CD4-positive, alpha-beta memory T cell (primary cell): ENCODE data around the gene PRDM15. TPM values are rescaled to one million over a fixed set of nuclear protein-coding genes. Genes with fewer than 3 reads are reported as not detected.
A peak's percentile ranks its signal among the peaks of the same experiment; 100 is the strongest.

ENCODE experiments used
- CTCF ChIA-PET: fragments of 350-600 bp; sonication (Branson Sonifier 250); formaldehyde crosslinking; loops from one replicate; lab custom pipeline; 2021; ENCODE audit warnings: inconsistent platforms; ENCODE audit not compliant: partially characterized antibody; lab: Charles Lee
- POLR2A ChIA-PET: fragments of 350-600 bp; sonication (Branson Sonifier 250); formaldehyde crosslinking; loops from one replicate; lab custom pipeline; 2021; ENCODE audit not compliant: partially characterized antibody; lab: Charles Lee
- DNase-seq, 5 donors: peaks; one replicate each; pipeline versions ENCODE4 v3.0.0 to v3.0.0-alpha.2; 2020 to 2022; ENCODE audit warnings: mixed read lengths in 1 of 5
- H3K27ac ChIP-seq: one replicate; pipeline ENCODE4 v1.7.0; 2013; ENCODE audit warnings: low read depth, low read length
- H3K27me3 ChIP-seq: 2 replicates; pipeline ENCODE4 v1.7.0; 2013; ENCODE audit warnings: mild to moderate bottlenecking, low read length, moderate library complexity; ENCODE audit not compliant: insufficient read depth
- H3K36me3 ChIP-seq: 2 replicates; pipeline ENCODE4 v1.7.0; 2013; ENCODE audit warnings: mild to moderate bottlenecking, low read length, moderate library complexity; ENCODE audit not compliant: insufficient read depth
- H3K4me1 ChIP-seq: 2 replicates; pipeline ENCODE4 v1.7.0; 2013; ENCODE audit warnings: mild to moderate bottlenecking, low read length, moderate library complexity; ENCODE audit not compliant: insufficient read depth
- H3K4me3 ChIP-seq, 2 donors: one replicate each; pipeline ENCODE4 v1.7.0; 2013; ENCODE audit warnings: low read length in 2 of 2, mild to moderate bottlenecking in 1 of 2
- H3K9me3 ChIP-seq, 2 donors: one replicate each; pipeline ENCODE4 v1.7.0; 2013; ENCODE audit warnings: low read length in 2 of 2, control low read depth in 1 of 2; ENCODE audit not compliant: control insufficient read depth in 1 of 2
- H3K27ac Mint-ChIP-seq, 7 donors: one replicate each; pipeline ENCODE4 v1.8.0; 2020 to 2021; ENCODE audit warnings: mixed read lengths in 7 of 7, mild to moderate bottlenecking in 6 of 7, inconsistent platforms in 3 of 7, moderate library complexity in 3 of 7
- H3K27me3 Mint-ChIP-seq, 2 donors: one replicate each; pipeline ENCODE4 v1.8.0; 2020 to 2021; ENCODE audit warnings: mixed read lengths in 2 of 2
- H3K36me3 Mint-ChIP-seq, 2 donors: one replicate each; pipeline ENCODE4 v1.8.0; 2020 to 2021; ENCODE audit warnings: mixed read lengths in 2 of 2, inconsistent platforms in 1 of 2, mild to moderate bottlenecking in 1 of 2
- H3K4me1 Mint-ChIP-seq, 4 donors: one replicate each; pipeline ENCODE4 v1.8.0; 2020 to 2021; ENCODE audit warnings: mixed read lengths in 4 of 4, mild to moderate bottlenecking in 1 of 4
- H3K4me3 Mint-ChIP-seq, 8 donors: one replicate each; pipeline ENCODE4 v1.8.0; 2020 to 2021; ENCODE audit warnings: mixed read lengths in 8 of 8, mild to moderate bottlenecking in 7 of 8, moderate library complexity in 6 of 8, inconsistent platforms in 3 of 8
- H3K9me3 Mint-ChIP-seq, 8 donors: one replicate each; pipeline ENCODE4 v1.8.0; 2020 to 2021; ENCODE audit warnings: mixed read lengths in 8 of 8, mild to moderate bottlenecking in 5 of 8, inconsistent platforms in 3 of 8, moderate library complexity in 1 of 8
- intact Hi-C: fragments of 100-400 bp; cut with micrococcal nuclease; formaldehyde crosslinking; loops from one replicate; pipeline ENCODE4 v1.15.1; 2023
- polyA plus RNA-seq, 2 donors: library from polyadenylated mRNA; unstranded; fragments of 300-500 nt; fragmentation: Illumina TruSeq; gene quantifications; one replicate each; pipeline ENCODE4 v1.2.3, GENCODE V29; 2021
- total RNA-seq, 2 experiments: library from RNA; stranded (reverse); gene quantifications; one replicate each; pipeline ENCODE4 v1.2.3, GENCODE V29; 2021

PRDM15 gene
- total and polyA plus RNA-seq, 4 experiments from 2014 or later: 0.50 to 14.3 (median 8.8) TPM

DNA sequence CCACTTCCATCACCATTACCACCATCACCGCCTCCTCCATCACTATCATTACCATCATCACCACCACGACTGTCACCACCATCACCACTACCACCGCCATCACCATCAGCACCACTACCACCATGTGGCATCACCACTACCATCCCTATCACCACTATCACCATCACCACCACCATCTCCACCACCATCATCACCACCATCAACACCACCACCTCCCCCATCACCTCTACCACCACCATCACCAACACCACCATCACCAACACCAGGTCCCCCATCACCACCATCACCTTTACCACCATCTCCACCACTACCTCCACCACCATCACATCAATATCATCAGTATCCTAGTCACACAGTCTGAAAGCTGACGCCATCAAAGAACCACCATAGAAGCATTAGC lies 72.4 kb downstream of the PRDM15 start:
- H3K27me3 Mint-ChIP-seq: no peaks in the 10 kb centered on the region
- H3K9me3 ChIP-seq: no peaks in the 10 kb centered on the region
- H3K27ac Mint-ChIP-seq: peak overlapping the region in 3 of 7 donors; percentile 72 to 83 (median 74)
- no peaks in the 10 kb centered on the region for H3K4me1 ChIP-seq
- H3K4me3 Mint-ChIP-seq: no peak overlapping the region
- H3K4me3 ChIP-seq: no peak overlapping the region
- peaks cover 0 to 5% (median 0%) of the 10 kb centered on the region in 8 donors for H3K9me3 Mint-ChIP-seq
- H3K27me3 ChIP-seq: no peaks in the 10 kb centered on the region
- intact Hi-C loops: no loop called here
- H3K27ac ChIP-seq: no peak overlapping the region
- H3K4me1 Mint-ChIP-seq: peaks cover 0 to 8% (median 1%) of the 10 kb centered on the region in 4 donors
- ChIA-PET POLR2A (no interaction called here), CTCF (interaction anchor here (1.2 kb wide), 1 partner anchor 10 kb away, joined by 4 read pairs; no protein-coding TSS in a partner anchor)
- peaks cover 45 to 49% of the 10 kb centered on the region in 2 donors for H3K36me3 Mint-ChIP-seq
- peaks cover 9% of the 10 kb centered on the region for H3K36me3 ChIP-seq
- DNase-seq: no peak

DNA sequence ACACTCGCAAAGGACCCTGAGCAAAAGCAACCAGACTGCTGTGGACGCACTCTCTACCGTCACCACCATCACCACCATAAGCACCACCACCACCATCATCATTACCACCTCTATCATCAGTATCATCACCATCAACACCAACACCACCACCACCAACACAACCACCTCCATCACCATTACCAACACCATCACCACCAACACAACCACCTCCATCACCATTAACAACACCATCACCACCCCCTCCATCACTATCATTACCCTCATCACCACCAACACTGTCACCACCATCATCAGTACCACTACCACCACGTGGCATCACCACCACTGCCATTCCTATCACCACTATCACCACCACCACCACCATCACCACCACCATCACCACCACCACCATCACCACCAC lies 73.5 kb downstream of the PRDM15 start:
- CTCF ChIA-PET: no interaction called here
- Histone ChIP-seq H3K27me3 (no peaks in the 10 kb centered on the region), H3K4me1 (no peaks in the 10 kb centered on the region), H3K4me3 (no peak overlapping the region), H3K27ac (no peak overlapping the region), H3K36me3 (peaks cover 18% of the 10 kb centered on the region), H3K9me3 (no peaks in the 10 kb centered on the region)
- peaks cover 47 to 51% of the 10 kb centered on the region in 2 donors for H3K36me3 Mint-ChIP-seq
- peaks cover 0 to 8% (median 1%) of the 10 kb centered on the region in 4 donors for H3K4me1 Mint-ChIP-seq
- no peaks in the 10 kb centered on the region for H3K27me3 Mint-ChIP-seq
- POLR2A ChIA-PET: no interaction called here
- no peak for DNase-seq
- peak overlapping the region in 1 of 7 donors; percentile 10 for H3K27ac Mint-ChIP-seq
- no peak overlapping the region for H3K4me3 Mint-ChIP-seq
- peaks cover 0 to 5% (median 0%) of the 10 kb centered on the region in 8 donors for H3K9me3 Mint-ChIP-seq
- intact Hi-C loops: no loop called here

DNA sequence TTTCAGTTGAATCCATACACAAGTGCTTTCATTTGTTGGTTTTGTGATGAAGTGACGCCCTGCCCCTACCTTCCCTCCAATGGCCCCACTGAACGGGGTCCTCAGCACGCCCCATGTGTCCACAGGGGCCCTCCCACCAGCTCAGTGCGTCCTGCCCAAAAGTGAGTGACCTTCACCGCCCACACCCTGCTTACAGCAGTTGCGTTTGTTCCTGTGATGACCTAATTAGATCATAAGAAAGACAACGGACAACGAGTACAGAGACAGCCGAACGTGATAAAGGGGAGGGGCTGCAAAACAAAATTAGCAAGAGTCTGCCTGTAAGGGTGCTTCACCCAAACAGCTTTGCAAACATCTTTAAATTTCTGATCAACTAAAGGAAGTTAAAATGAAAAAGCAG lies 74.1 kb downstream of the PRDM15 start:
- no peak for DNase-seq
- Mint-ChIP-seq H3K4me1 (peaks cover 0 to 8% (median 1%) of the 10 kb centered on the region in 4 donors), H3K9me3 (peaks cover 0 to 5% (median 0%) of the 10 kb centered on the region in 8 donors), H3K4me3 (no peak overlapping the region), H3K27me3 (no peaks in the 10 kb centered on the region), H3K27ac (peak overlapping the region in 1 of 7 donors; percentile 5), H3K36me3 (peaks cover 47 to 52% of the 10 kb centered on the region in 2 donors)
- Histone ChIP-seq H3K4me1 (no peaks in the 10 kb centered on the region), H3K9me3 (no peaks in the 10 kb centered on the region), H3K27me3 (no peaks in the 10 kb centered on the region), H3K36me3 (peaks cover 13% of the 10 kb centered on the region), H3K4me3 (no peak overlapping the region), H3K27ac (no peak overlapping the region)
- POLR2A ChIA-PET: no interaction called here
- CTCF ChIA-PET: no interaction called here
- intact Hi-C loops: no loop called here

DNA sequence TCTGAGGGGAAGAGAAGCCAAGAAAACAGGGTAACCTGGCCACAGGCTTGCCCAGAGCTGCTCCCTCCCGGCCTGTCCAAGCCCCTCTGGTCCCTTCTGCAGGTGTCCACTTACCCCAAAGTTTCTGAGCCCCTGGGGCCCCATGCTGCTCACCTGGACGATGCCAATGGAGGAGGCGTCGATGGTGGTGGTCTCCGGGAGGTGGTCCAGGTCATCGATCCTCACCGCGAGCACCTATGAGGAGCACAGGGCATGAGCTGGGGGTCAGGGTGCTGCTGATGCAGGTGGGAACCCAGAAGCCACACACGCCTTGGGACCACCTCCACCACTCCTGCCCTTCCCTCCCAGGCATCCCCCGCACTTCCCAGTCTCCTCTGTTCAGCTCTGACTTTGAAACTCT lies 74.8 kb downstream of the PRDM15 start:
- intact Hi-C loops: no loop called here
- ChIA-PET CTCF (interaction anchor here (0.6 kb wide), 1 partner anchor 1173 kb away, joined by 3 read pairs; no protein-coding TSS in a partner anchor), POLR2A (no interaction called here)
- Histone ChIP-seq H3K36me3 (peaks cover 13% of the 10 kb centered on the region), H3K9me3 (no peaks in the 10 kb centered on the region), H3K4me3 (no peak overlapping the region), H3K27me3 (no peaks in the 10 kb centered on the region), H3K4me1 (no peaks in the 10 kb centered on the region), H3K27ac (no peak overlapping the region)
- no peak overlapping the region for H3K27ac Mint-ChIP-seq
- H3K4me1 Mint-ChIP-seq: peaks cover 0 to 8% (median 1%) of the 10 kb centered on the region in 4 donors
- H3K27me3 Mint-ChIP-seq: no peaks in the 10 kb centered on the region
- peaks cover 47 to 56% of the 10 kb centered on the region in 2 donors for H3K36me3 Mint-ChIP-seq
- H3K4me3 Mint-ChIP-seq: no peak overlapping the region
- DNase-seq: no peak
- peaks cover 0 to 5% (median 0%) of the 10 kb centered on the region in 8 donors for H3K9me3 Mint-ChIP-seq

DNA sequence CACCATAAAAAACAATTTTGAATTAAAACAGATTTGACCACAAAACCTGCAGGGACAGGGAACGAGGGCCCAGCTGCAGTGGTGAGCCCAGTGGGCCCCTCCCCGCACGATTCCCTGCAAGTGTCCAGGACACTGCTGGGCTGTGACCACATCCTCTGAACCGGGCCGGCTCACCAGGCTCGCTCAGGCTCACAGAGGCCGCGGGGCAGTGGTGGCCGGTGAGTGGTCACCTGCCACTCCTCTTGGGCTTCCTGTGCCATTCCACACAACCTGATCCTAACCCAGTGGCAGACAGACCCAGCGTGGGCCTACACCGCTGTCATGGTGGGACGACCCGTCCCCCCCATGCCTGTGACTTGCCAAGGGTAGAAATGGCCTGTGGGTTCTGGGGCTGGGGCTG lies 75.8 kb downstream of the PRDM15 start:
- Mint-ChIP-seq H3K27me3 (no peaks in the 10 kb centered on the region), H3K4me3 (no peak overlapping the region), H3K4me1 (peaks cover 0 to 8% (median 1%) of the 10 kb centered on the region in 4 donors), H3K9me3 (peaks cover 0 to 5% (median 0%) of the 10 kb centered on the region in 8 donors), H3K36me3 (peaks cover 50 to 60% of the 10 kb centered on the region in 2 donors), H3K27ac (no peak overlapping the region)
- CTCF ChIA-PET: no interaction called here
- POLR2A ChIA-PET: no interaction called here
- H3K27ac ChIP-seq: no peak overlapping the region
- intact Hi-C loops: no loop called here
- no peaks in the 10 kb centered on the region for H3K9me3 ChIP-seq
- H3K27me3 ChIP-seq: no peaks in the 10 kb centered on the region
- DNase-seq: no peak
- H3K36me3 ChIP-seq: peaks cover 13% of the 10 kb centered on the region
- no peak overlapping the region for H3K4me3 ChIP-seq
- H3K4me1 ChIP-seq: no peaks in the 10 kb centered on the region

DNA sequence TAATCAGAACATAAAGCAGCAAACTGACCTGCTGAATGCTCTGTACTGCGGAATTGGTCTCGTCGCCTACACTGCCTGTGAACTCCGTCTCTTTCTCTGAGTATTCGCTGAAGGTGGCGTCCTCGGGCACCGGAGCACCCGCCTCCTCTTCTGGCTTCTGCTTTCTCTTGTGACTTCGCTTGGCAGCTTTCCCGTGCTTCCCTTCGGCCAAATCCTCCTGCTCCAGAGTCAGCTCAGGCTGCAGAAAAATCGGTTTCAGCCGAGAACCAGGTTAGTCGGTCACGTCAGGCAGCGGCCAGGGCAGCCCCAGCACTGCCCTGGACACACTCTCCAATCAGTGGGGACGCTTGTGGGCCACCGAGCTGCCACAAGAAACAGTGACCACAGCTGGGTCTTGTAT lies 76.5 kb downstream of the PRDM15 start:
- ChIA-PET POLR2A (no interaction called here), CTCF (no interaction called here)
- Histone ChIP-seq H3K4me3 (no peak overlapping the region), H3K36me3 (peaks cover 13% of the 10 kb centered on the region), H3K27me3 (no peaks in the 10 kb centered on the region), H3K4me1 (no peaks in the 10 kb centered on the region), H3K9me3 (no peaks in the 10 kb centered on the region), H3K27ac (no peak overlapping the region)
- H3K27ac Mint-ChIP-seq: no peak overlapping the region
- H3K4me1 Mint-ChIP-seq: peaks cover 0 to 8% (median 1%) of the 10 kb centered on the region in 4 donors
- intact Hi-C loops: no loop called here
- DNase-seq: no peak
- no peak overlapping the region for H3K4me3 Mint-ChIP-seq
- H3K9me3 Mint-ChIP-seq: peaks cover 0 to 5% (median 0%) of the 10 kb centered on the region in 8 donors
- no peaks in the 10 kb centered on the region for H3K27me3 Mint-ChIP-seq
- peaks cover 46 to 56% of the 10 kb centered on the region in 2 donors for H3K36me3 Mint-ChIP-seq

DNA sequence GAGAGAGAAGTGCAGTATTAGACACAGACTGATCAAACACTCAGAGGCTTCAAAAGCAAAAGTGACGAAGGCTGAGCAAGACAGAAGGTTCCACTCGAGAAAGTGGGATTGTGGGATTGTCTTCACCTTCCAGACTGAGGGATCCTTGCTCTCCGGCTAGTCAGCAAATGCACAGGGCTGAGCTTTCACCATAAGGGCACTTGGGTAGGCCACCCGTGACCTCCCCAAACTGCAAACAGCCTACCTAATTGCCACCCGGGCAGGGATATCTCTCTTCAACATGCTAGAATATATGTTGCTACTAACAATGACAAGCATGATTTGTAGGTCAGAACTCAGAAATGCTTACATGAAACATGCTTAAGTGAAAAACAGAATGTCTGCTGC lies 77.0 kb downstream of the PRDM15 start:
- CTCF ChIA-PET: interaction anchor here (1.4 kb wide), 1 partner anchor 14 kb away, joined by 3 read pairs; no protein-coding TSS in a partner anchor
- intact Hi-C loops: no loop called here
- Histone ChIP-seq H3K27ac (no peak overlapping the region), H3K9me3 (no peaks in the 10 kb centered on the region), H3K4me1 (no peaks in the 10 kb centered on the region), H3K27me3 (no peaks in the 10 kb centered on the region), H3K4me3 (no peak overlapping the region), H3K36me3 (peaks cover 13% of the 10 kb centered on the region)
- Mint-ChIP-seq H3K4me3 (no peak overlapping the region), H3K9me3 (peaks cover 0 to 5% (median 0%) of the 10 kb centered on the region in 8 donors), H3K4me1 (peaks cover 0 to 8% (median 1%) of the 10 kb centered on the region in 4 donors), H3K36me3 (peaks cover 41 to 56% of the 10 kb centered on the region in 2 donors), H3K27ac (no peak overlapping the region), H3K27me3 (no peaks in the 10 kb centered on the region)
- DNase-seq: no peak
- POLR2A ChIA-PET: no interaction called here
